ENCODE results near the gene MUC5AC.

DNA sequence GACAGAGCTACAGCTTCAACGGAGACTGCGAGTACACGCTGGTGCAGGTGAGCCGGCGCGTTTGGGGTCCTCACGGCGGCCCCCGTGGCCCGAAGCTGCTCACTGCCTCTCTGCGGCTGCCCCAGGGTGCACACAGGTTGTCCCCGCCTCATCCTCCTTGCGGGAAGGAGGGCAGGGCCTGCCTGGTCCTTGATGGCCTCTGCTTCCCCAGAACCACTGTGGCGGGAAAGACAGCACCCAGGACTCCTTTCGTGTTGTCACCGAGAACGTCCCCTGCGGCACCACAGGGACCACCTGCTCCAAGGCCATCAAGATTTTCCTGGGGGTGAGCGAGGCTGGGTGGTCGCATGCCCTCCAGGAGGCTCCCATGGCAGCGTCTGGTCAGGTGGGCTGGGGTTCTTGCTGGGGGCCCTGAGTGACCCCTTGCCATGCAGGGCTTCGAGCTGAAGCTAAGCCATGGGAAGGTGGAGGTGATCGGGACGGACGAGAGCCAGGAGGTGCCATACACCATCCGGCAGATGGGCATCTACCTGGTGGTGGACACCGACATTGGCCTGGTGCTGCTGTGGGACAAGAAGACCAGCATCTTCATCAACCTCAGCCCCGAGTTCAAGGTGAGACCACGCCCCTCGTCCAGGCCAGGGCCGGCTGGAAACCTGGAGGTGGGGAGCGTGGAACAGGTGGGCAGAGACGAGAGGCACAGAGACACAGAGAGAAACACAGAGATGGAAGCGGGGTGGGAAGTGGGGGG lies 19.4 kb downstream of the MUC5AC start:
- TF ChIP-seq, protein P1, sequence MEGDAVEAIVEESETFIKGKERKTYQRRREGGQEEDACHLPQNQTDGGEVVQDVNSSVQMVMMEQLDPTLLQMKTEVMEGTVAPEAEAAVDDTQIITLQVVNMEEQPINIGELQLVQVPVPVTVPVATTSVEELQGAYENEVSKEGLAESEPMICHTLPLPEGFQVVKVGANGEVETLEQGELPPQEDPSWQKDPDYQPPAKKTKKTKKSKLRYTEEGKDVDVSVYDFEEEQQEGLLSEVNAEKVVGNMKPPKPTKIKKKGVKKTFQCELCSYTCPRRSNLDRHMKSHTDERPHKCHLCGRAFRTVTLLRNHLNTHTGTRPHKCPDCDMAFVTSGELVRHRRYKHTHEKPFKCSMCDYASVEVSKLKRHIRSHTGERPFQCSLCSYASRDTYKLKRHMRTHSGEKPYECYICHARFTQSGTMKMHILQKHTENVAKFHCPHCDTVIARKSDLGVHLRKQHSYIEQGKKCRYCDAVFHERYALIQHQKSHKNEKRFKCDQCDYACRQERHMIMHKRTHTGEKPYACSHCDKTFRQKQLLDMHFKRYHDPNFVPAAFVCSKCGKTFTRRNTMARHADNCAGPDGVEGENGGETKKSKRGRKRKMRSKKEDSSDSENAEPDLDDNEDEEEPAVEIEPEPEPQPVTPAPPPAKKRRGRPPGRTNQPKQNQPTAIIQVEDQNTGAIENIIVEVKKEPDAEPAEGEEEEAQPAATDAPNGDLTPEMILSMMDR (IDR thresholded peaks at IDR 0.05 in 2 of 3, conservative IDR thresholded peaks at IDR 0.05 in 1 of 3; ENCODE audit: borderline replicate concordance in 1 of 3, insufficient read depth in 1 of 3, low read depth in 2 of 3, low read length in 2 of 3), result no peak
- TF ChIP-seq POLR2A (IDR thresholded peaks at IDR 0.05; ENCODE audit: borderline replicate concordance, extremely low read depth, insufficient read depth, insufficient read length), result no peak
- TF ChIP-seq, protein P2, sequence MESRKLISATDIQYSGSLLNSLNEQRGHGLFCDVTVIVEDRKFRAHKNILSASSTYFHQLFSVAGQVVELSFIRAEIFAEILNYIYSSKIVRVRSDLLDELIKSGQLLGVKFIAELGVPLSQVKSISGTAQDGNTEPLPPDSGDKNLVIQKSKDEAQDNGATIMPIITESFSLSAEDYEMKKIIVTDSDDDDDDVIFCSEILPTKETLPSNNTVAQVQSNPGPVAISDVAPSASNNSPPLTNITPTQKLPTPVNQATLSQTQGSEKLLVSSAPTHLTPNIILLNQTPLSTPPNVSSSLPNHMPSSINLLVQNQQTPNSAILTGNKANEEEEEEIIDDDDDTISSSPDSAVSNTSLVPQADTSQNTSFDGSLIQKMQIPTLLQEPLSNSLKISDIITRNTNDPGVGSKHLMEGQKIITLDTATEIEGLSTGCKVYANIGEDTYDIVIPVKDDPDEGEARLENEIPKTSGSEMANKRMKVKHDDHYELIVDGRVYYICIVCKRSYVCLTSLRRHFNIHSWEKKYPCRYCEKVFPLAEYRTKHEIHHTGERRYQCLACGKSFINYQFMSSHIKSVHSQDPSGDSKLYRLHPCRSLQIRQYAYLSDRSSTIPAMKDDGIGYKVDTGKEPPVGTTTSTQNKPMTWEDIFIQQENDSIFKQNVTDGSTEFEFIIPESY (IDR thresholded peaks at IDR 0.05; ENCODE audit: extremely low read depth, insufficient replicate concordance, low read length), result no peak
